ENCODE measurements around the gene ANK2. TPM values are rescaled to one million over a fixed set of nuclear protein-coding genes. Genes with fewer than 3 reads are reported as not detected.

Gene ANK2
- total RNA-seq, 4 donors from 2014 or later: 74.2 to 127 (median 87.5) TPM

DNA sequence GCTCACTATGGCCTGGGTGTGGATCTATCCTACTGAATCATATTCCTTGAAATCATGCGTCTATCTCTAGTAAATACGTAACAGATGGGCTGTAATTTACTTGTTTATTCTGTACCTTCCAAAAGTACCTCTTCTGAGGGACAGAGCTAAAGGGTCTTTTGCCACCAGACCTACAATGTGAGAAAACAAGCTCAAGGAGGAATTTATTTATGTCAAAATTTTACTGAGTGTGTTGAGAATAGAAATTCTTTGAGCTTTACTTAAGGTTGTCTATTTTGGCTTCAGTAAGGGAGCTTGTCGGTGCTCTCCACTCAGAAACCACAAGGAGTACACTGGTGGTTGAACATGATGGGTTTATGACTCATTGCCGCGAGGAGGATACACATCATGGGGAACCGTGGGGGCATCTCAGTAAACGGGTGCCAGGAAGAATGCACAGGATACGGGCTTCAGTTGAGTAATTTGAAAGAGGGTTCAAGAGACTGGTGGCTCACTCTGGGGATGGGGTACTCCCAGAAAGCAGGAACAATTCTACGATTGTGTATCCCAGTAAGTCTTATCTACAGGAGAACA lies 3.0 kb downstream of the ANK2 start:
- Histone ChIP-seq H3K27me3 (no peaks in the 10 kb centered on the region), H3K27ac (no peak overlapping the region), H3K4me1 (peaks cover 13 to 15% of the 10 kb centered on the region in 2 donors), H3K36me3 (no peaks in the 10 kb centered on the region), H3K4me3 (no peak overlapping the region), H3K9me3 (no peaks in the 10 kb centered on the region)
- intact Hi-C loops (cut with DNase I; ENCODE audit: low total_unique reads) (no loop called here), in situ Hi-C loops (cut with MboI; ENCODE audit: low sequenced_read_pairs in 4 of 4) (no loop called here)
- ATAC-seq (no peak), DNase-seq (no peak)
- no peak for TF ChIP-seq POLR2A (IDR thresholded peaks at IDR 0.05)
- TF ChIP-seq, protein P1, sequence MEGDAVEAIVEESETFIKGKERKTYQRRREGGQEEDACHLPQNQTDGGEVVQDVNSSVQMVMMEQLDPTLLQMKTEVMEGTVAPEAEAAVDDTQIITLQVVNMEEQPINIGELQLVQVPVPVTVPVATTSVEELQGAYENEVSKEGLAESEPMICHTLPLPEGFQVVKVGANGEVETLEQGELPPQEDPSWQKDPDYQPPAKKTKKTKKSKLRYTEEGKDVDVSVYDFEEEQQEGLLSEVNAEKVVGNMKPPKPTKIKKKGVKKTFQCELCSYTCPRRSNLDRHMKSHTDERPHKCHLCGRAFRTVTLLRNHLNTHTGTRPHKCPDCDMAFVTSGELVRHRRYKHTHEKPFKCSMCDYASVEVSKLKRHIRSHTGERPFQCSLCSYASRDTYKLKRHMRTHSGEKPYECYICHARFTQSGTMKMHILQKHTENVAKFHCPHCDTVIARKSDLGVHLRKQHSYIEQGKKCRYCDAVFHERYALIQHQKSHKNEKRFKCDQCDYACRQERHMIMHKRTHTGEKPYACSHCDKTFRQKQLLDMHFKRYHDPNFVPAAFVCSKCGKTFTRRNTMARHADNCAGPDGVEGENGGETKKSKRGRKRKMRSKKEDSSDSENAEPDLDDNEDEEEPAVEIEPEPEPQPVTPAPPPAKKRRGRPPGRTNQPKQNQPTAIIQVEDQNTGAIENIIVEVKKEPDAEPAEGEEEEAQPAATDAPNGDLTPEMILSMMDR (IDR thresholded peaks at IDR 0.05 in 4 of 5, conservative IDR thresholded peaks at IDR 0.05 in 1 of 5): no peak

DNA sequence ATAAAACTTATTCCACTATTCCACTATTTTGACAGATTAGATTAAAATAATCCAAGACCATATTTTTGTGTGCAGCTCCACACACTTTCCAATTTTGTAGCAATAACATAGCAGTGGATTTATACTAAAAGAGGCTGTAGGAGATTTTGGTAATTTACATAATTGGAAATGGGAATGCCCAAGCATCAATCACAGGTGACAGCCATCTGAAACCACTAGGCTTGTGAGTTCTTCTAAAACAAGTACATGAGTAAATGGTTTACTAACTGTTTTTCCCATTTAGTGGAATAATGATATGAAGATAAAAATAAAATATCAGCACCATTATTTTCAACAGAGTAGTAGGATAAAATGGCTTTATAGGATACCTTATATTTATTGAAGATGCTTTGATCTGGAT lies 4.4 kb downstream of the ANK2 start:
- ATAC-seq: no peak
- Histone ChIP-seq H3K9me3 (no peaks in the 10 kb centered on the region), H3K4me1 (peaks cover 13 to 15% of the 10 kb centered on the region in 2 donors), H3K27ac (no peak overlapping the region), H3K36me3 (no peaks in the 10 kb centered on the region), H3K4me3 (no peak overlapping the region), H3K27me3 (no peaks in the 10 kb centered on the region)
- in situ Hi-C loops (cut with MboI; ENCODE audit: low sequenced_read_pairs in 4 of 4): no loop called here
- DNase-seq: no peak
- TF ChIP-seq, protein P1 (IDR thresholded peaks at IDR 0.05 in 4 of 5, conservative IDR thresholded peaks at IDR 0.05 in 1 of 5): no peak
- TF ChIP-seq POLR2A (IDR thresholded peaks at IDR 0.05): no peak
- intact Hi-C loops (cut with DNase I; ENCODE audit: low total_unique reads): no loop called here

DNA sequence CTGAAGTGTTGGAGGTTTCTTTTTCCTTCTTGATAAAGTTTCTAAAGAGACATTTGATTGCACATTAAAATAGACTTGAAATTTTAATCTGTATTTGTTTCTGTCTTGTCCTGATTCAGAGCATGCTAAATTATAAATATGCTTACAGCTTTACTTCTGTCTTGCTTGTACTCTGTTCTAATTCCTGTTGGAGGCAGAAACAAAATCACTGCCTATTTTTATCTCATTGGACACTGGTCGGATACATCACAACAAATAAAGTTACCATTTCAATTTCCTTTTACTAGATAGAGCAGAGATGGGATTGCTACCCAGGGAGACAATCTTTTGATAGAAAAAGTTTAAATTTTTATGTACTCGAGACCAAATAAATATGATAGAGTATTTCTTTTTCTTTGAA lies 6.9 kb downstream of the ANK2 start:
- H3K4me1 ChIP-seq: peaks cover 10 to 13% of the 10 kb centered on the region in 2 donors

DNA sequence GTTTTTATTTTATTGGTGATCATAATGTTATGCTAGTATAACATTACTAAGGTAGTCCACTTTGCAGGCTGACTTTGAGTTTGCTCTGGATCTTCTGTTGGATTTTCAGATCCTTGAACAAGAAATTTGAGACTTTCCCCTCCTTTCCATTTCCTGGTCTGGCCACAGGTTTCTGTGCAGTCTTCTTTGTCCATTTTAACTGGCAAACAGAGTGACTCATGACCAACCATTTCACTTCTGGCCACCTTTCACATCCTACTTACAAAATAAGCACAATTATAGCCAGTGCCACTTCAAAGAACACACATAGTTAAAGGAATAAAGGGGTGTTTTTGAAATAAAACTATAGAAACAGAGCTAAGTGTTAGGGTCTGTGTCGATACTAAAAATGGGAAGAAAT lies 8.4 kb downstream of the ANK2 start:
- DNase-seq (no peak), ATAC-seq (no peak)
- in situ Hi-C loops (cut with MboI; ENCODE audit: low sequenced_read_pairs in 4 of 4) (no loop called here), intact Hi-C loops (cut with DNase I; ENCODE audit: low total_unique reads) (no loop called here)
- Histone ChIP-seq H3K4me1 (peaks cover 10 to 16% of the 10 kb centered on the region in 2 donors), H3K27ac (no peak overlapping the region), H3K4me3 (no peak overlapping the region), H3K9me3 (no peaks in the 10 kb centered on the region), H3K27me3 (no peaks in the 10 kb centered on the region), H3K36me3 (no peaks in the 10 kb centered on the region)
- TF ChIP-seq, protein P1 (IDR thresholded peaks at IDR 0.05 in 4 of 5, conservative IDR thresholded peaks at IDR 0.05 in 1 of 5): no peak
- TF ChIP-seq POLR2A (IDR thresholded peaks at IDR 0.05): no peak

More for the DNA sequence above, 6.9 kb downstream of the ANK2 start:
- H3K36me3 ChIP-seq: no peaks in the 10 kb centered on the region
- H3K27me3 ChIP-seq: no peaks in the 10 kb centered on the region
- no peak for TF ChIP-seq POLR2A (IDR thresholded peaks at IDR 0.05)
- TF ChIP-seq, protein P1 (IDR thresholded peaks at IDR 0.05 in 4 of 5, conservative IDR thresholded peaks at IDR 0.05 in 1 of 5): no peak
- no peak overlapping the region for H3K27ac ChIP-seq
- H3K4me3 ChIP-seq: no peak overlapping the region
- ATAC-seq: no peak
- no peaks in the 10 kb centered on the region for H3K9me3 ChIP-seq
- in situ Hi-C loops (cut with MboI; ENCODE audit: low sequenced_read_pairs in 4 of 4): no loop called here
- DNase-seq: no peak
- intact Hi-C loops (cut with DNase I; ENCODE audit: low total_unique reads): no loop called here
